ENCODE results near the gene IGFBP4. TPM values are rescaled to one million over a fixed set of nuclear protein-coding genes. Genes with fewer than 3 reads are reported as not detected.

The IGFBP4 gene
- total and polyA plus RNA-seq, 4 experiments from 2014 or later = 3.3 to 6.1 (median 5.5) TPM

- Histone ChIP-seq H3K4me1 (ENCODE audit: insufficient read depth, low read length) (peaks cover 32% of the 10 kb centered on the region), H3K4me3 (ENCODE audit: low read length in 2 of 2) (no peak overlapping the region), H3K27me3 (ENCODE audit: insufficient read depth, low read length) (no peaks in the 10 kb centered on the region), H3K36me3 (ENCODE audit: insufficient read depth, low read length) (no peaks in the 10 kb centered on the region), H3K9me3 (ENCODE audit: control insufficient read depth in 1 of 2, low read length in 2 of 2) (no peaks in the 10 kb centered on the region), H3K27ac (ENCODE audit: low read depth, low read length) (no peak overlapping the region)
- ChIA-PET CTCF (ENCODE audit: partially characterized antibody) (interaction anchor here (0.7 to 5.2 kb wide), 5 partner anchors 9 to 171 kb away, joined by 3 to 117 read pairs (median 18); no protein-coding TSS in a partner anchor), POLR2A (ENCODE audit: partially characterized antibody) (interaction anchor here (0.8 kb wide), 1 partner anchor 16 kb away, joined by 3 read pairs; no protein-coding TSS in a partner anchor)
- no peak for DNase-seq
- Mint-ChIP-seq H3K4me1 (peaks cover 6 to 26% (median 6%) of the 10 kb centered on the region in 4 donors), H3K36me3 (no peaks in the 10 kb centered on the region), H3K27me3 (no peaks in the 10 kb centered on the region), H3K9me3 (peaks cover 0 to 2% (median 0%) of the 10 kb centered on the region in 8 donors), H3K4me3 (no peak overlapping the region), H3K27ac (peak overlapping the region in 2 of 7 donors; percentile 18 to 68)
- intact Hi-C loops (cut with micrococcal nuclease) = no loop called here
Observed at GRCh38 chr17:40474419-40475002, 31.3 kb downstream of the IGFBP4 start.

- Mint-ChIP-seq H3K36me3 (no peaks in the 10 kb centered on the region), H3K9me3 (peaks cover 0 to 2% (median 0%) of the 10 kb centered on the region in 8 donors), H3K4me1 (peaks cover 10 to 34% (median 14%) of the 10 kb centered on the region in 4 donors), H3K27me3 (no peaks in the 10 kb centered on the region), H3K27ac (peak overlapping the region in 4 of 7 donors; percentile 31 to 67 (median 52)), H3K4me3 (no peak overlapping the region)
- CTCF ChIA-PET (ENCODE audit: partially characterized antibody) = interaction anchor here (0.5 to 5.2 kb wide), 27 partner anchors 8 to 173 kb away, joined by 3 to 117 read pairs (median 7); partner anchors contain the start of genes IGFBP4 and TOP2A
- no peak overlapping the region for H3K4me3 ChIP-seq (ENCODE audit: low read length in 2 of 2)
- no peaks in the 10 kb centered on the region for H3K9me3 ChIP-seq (ENCODE audit: control insufficient read depth in 1 of 2, low read length in 2 of 2)
- no peak overlapping the region for H3K27ac ChIP-seq (ENCODE audit: low read depth, low read length)
- peaks cover 40% of the 10 kb centered on the region for H3K4me1 ChIP-seq (ENCODE audit: insufficient read depth, low read length)
- H3K36me3 ChIP-seq (ENCODE audit: insufficient read depth, low read length) = no peaks in the 10 kb centered on the region
- intact Hi-C loops (cut with micrococcal nuclease) = no loop called here
- no peak for DNase-seq
- no peaks in the 10 kb centered on the region for H3K27me3 ChIP-seq (ENCODE audit: insufficient read depth, low read length)
- POLR2A ChIA-PET (ENCODE audit: partially characterized antibody) = interaction anchor here (0.6 to 7.0 kb wide), 10 partner anchors 15 to 137 kb away, joined by 3 to 192 read pairs (median 6); partner anchors contain the start of gene TOP2A
Observed at GRCh38 chr17:40475234-40475908, 32.1 kb downstream of the IGFBP4 start.

GRCh38 chr17:40477796-40478195 is 34.5 kb downstream of the IGFBP4 start:
- peaks cover 26 to 59% (median 37%) of the 10 kb centered on the region in 4 donors for H3K4me1 Mint-ChIP-seq

GRCh38 chr17:40478486-40478885 is 35.2 kb downstream of the IGFBP4 start:
- Mint-ChIP-seq H3K36me3 (no peaks in the 10 kb centered on the region), H3K4me1 (peaks cover 27 to 62% (median 39%) of the 10 kb centered on the region in 4 donors), H3K4me3 (peak overlapping the region in 1 of 8 donors; percentile 44), H3K27ac (peak overlapping the region; percentile 65 to 100 (median 97)), H3K27me3 (no peaks in the 10 kb centered on the region), H3K9me3 (peaks cover 0 to 2% (median 0%) of the 10 kb centered on the region in 8 donors)
- Histone ChIP-seq H3K27ac (ENCODE audit: low read depth, low read length) (peak overlapping the region; percentile 83), H3K4me3 (ENCODE audit: low read length in 2 of 2) (no peak overlapping the region), H3K36me3 (ENCODE audit: insufficient read depth, low read length) (no peaks in the 10 kb centered on the region), H3K9me3 (ENCODE audit: control insufficient read depth in 1 of 2, low read length in 2 of 2) (no peaks in the 10 kb centered on the region), H3K27me3 (ENCODE audit: insufficient read depth, low read length) (no peaks in the 10 kb centered on the region), H3K4me1 (ENCODE audit: insufficient read depth, low read length) (peaks cover 71% of the 10 kb centered on the region)
- DNase-seq = no peak
- CTCF ChIA-PET (ENCODE audit: partially characterized antibody) = interaction anchor here (0.9 to 5.2 kb wide), 7 partner anchors 12 to 62 kb away, joined by 3 to 117 read pairs (median 4); partner anchors contain the start of gene TOP2A
- intact Hi-C loops (cut with micrococcal nuclease) = no loop called here
- POLR2A ChIA-PET (ENCODE audit: partially characterized antibody) = interaction anchor here (0.6 to 7.0 kb wide), 11 partner anchors 7 to 84 kb away, joined by 3 to 192 read pairs (median 5); no protein-coding TSS in a partner anchor

More at GRCh38 chr17:40477796-40478195, 34.5 kb downstream of the IGFBP4 start:
- ChIA-PET CTCF (ENCODE audit: partially characterized antibody) (interaction anchor here (0.9 to 5.2 kb wide), 9 partner anchors 13 to 82 kb away, joined by 3 to 117 read pairs (median 6); partner anchors contain the start of gene TOP2A), POLR2A (ENCODE audit: partially characterized antibody) (interaction anchor here (1.0 to 7.0 kb wide), 9 partner anchors 8 to 135 kb away, joined by 3 to 192 read pairs (median 5); no protein-coding TSS in a partner anchor)
- DNase-seq = no peak
- H3K27me3 ChIP-seq (ENCODE audit: insufficient read depth, low read length) = no peaks in the 10 kb centered on the region
- H3K9me3 ChIP-seq (ENCODE audit: control insufficient read depth in 1 of 2, low read length in 2 of 2) = no peaks in the 10 kb centered on the region
- no peak overlapping the region for H3K4me3 ChIP-seq (ENCODE audit: low read length in 2 of 2)
- Mint-ChIP-seq H3K9me3 (peaks cover 0 to 2% (median 0%) of the 10 kb centered on the region in 8 donors), H3K4me3 (no peak overlapping the region), H3K27me3 (no peaks in the 10 kb centered on the region), H3K27ac (peak overlapping the region in 5 of 7 donors; percentile 61 to 97 (median 72)), H3K36me3 (no peaks in the 10 kb centered on the region)
- intact Hi-C loops (cut with micrococcal nuclease) = no loop called here
- peaks cover 64% of the 10 kb centered on the region for H3K4me1 ChIP-seq (ENCODE audit: insufficient read depth, low read length)
- no peaks in the 10 kb centered on the region for H3K36me3 ChIP-seq (ENCODE audit: insufficient read depth, low read length)
- H3K27ac ChIP-seq (ENCODE audit: low read depth, low read length) = peak overlapping the region; percentile 83

- CTCF ChIA-PET (ENCODE audit: partially characterized antibody) = interaction anchor here (0.7 to 10.1 kb wide), 8 partner anchors 10 to 136 kb away, joined by 3 to 91 read pairs (median 5); no protein-coding TSS in a partner anchor
- Mint-ChIP-seq H3K4me3 (peak overlapping the region in 7 of 8 donors; percentile 49 to 78 (median 74)), H3K27me3 (no peaks in the 10 kb centered on the region), H3K36me3 (no peaks in the 10 kb centered on the region), H3K27ac (peak overlapping the region; percentile 97 to 100 (median 99)), H3K4me1 (peaks cover 31 to 77% (median 49%) of the 10 kb centered on the region in 4 donors), H3K9me3 (peaks cover 0 to 2% (median 0%) of the 10 kb centered on the region in 8 donors)
- intact Hi-C loops (cut with micrococcal nuclease) = loop anchor here (1.0 to 5.0 kb wide), 6 partner anchors 9 to 80 kb away; partner anchors contain the start of gene IGFBP4
- DNase-seq = no peak
- Histone ChIP-seq H3K4me3 (ENCODE audit: low read length in 2 of 2) (peak overlapping the region in 1 of 2 donors; percentile 26), H3K9me3 (ENCODE audit: control insufficient read depth in 1 of 2, low read length in 2 of 2) (no peaks in the 10 kb centered on the region), H3K27ac (ENCODE audit: low read depth, low read length) (peak overlapping the region; percentile 83), H3K27me3 (ENCODE audit: insufficient read depth, low read length) (no peaks in the 10 kb centered on the region), H3K4me1 (ENCODE audit: insufficient read depth, low read length) (peaks cover 85% of the 10 kb centered on the region), H3K36me3 (ENCODE audit: insufficient read depth, low read length) (no peaks in the 10 kb centered on the region)
- POLR2A ChIA-PET (ENCODE audit: partially characterized antibody) = interaction anchor here (0.6 to 7.0 kb wide), 33 partner anchors 8 to 1209 kb away, joined by 3 to 192 read pairs (median 4); partner anchors contain the start of genes EIF1, IGFBP4, SMARCE1 and TNS4
Observed at GRCh38 chr17:40479754-40480480, 36.7 kb downstream of the IGFBP4 start.

GRCh38 chr17:40480501-40481003 is 37.3 kb downstream of the IGFBP4 start:
- ChIA-PET CTCF (ENCODE audit: partially characterized antibody) (interaction anchor here (1.0 to 10.1 kb wide), 7 partner anchors 9 to 135 kb away, joined by 3 to 91 read pairs (median 5); no protein-coding TSS in a partner anchor), POLR2A (ENCODE audit: partially characterized antibody) (interaction anchor here (0.6 to 7.0 kb wide), 34 partner anchors 8 to 1208 kb away, joined by 3 to 192 read pairs (median 4); partner anchors contain the start of genes EIF1, IGFBP4, SMARCE1 and TNS4)
- Histone ChIP-seq H3K27ac (ENCODE audit: low read depth, low read length) (peak overlapping the region; percentile 83), H3K27me3 (ENCODE audit: insufficient read depth, low read length) (no peaks in the 10 kb centered on the region), H3K4me1 (ENCODE audit: insufficient read depth, low read length) (peaks cover 91% of the 10 kb centered on the region), H3K36me3 (ENCODE audit: insufficient read depth, low read length) (no peaks in the 10 kb centered on the region), H3K4me3 (ENCODE audit: low read length in 2 of 2) (peak overlapping the region in 1 of 2 donors; percentile 26), H3K9me3 (ENCODE audit: control insufficient read depth in 1 of 2, low read length in 2 of 2) (no peaks in the 10 kb centered on the region)
- H3K4me3 Mint-ChIP-seq = peak overlapping the region; percentile 49 to 78 (median 73)
- H3K36me3 Mint-ChIP-seq = no peaks in the 10 kb centered on the region
- intact Hi-C loops (cut with micrococcal nuclease) = loop anchor here (1.0 to 5.0 kb wide), 6 partner anchors 9 to 80 kb away; partner anchors contain the start of gene IGFBP4
- H3K27ac Mint-ChIP-seq = peak overlapping the region; percentile 97 to 100 (median 99)
- peaks cover 31 to 83% (median 55%) of the 10 kb centered on the region in 4 donors for H3K4me1 Mint-ChIP-seq
- H3K9me3 Mint-ChIP-seq = peaks cover 0 to 2% (median 0%) of the 10 kb centered on the region in 8 donors
- no peaks in the 10 kb centered on the region for H3K27me3 Mint-ChIP-seq
- peak; percentile 92 to 96 (median 95) for DNase-seq
